CD4-positive, alpha-beta T cell (primary cell): ENCODE measurements around the gene TMEM235. TPM values are rescaled to one million over a fixed set of nuclear protein-coding genes. Genes with fewer than 3 reads are reported as not detected.
A peak's percentile ranks its signal among the peaks of the same experiment; 100 is the strongest.

Experiments used
- ATAC-seq: fragments of 200-7000 bp; cut with Tn5 transposase; one replicate; pipeline ENCODE4 v1.10.0; 2022; ENCODE audit warnings: mild to moderate bottlenecking; ENCODE audit not compliant: poor library complexity
- CTCF ChIA-PET: fragments of 350-600 bp; sonication (Branson Sonifier 250); formaldehyde crosslinking; loops from one replicate; lab custom pipeline; 2021; ENCODE audit warnings: antibody characterized with exemption, inconsistent platforms; lab: Charles Lee
- POLR2A ChIA-PET: fragments of 350-600 bp; sonication (Branson Sonifier 250); formaldehyde crosslinking; loops from one replicate; lab custom pipeline; 2021; ENCODE audit warnings: antibody characterized with exemption, inconsistent platforms; lab: Charles Lee
- DNase-seq, 14 experiments: peaks; one replicate each; pipeline ENCODE4 v3.0.0-alpha.2; 2013 to 2020; ENCODE audit warnings: mixed read lengths in 2 of 14
- H3K27ac ChIP-seq, 2 donors: one replicate each; pipeline versions ENCODE4 v1.5.1 to v1.7.0; 2013; ENCODE audit warnings: low read length in 2 of 2, low read depth in 1 of 2, mild to moderate bottlenecking in 1 of 2
- H3K27me3 ChIP-seq, 2 experiments: 1 replicate in 1 of 2; 2 replicates in 1 of 2; pipeline versions ENCODE4 v1.6.1 to v1.7.0; 2013; ENCODE audit warnings: low read length in 2 of 2, control low read depth in 1 of 2, mild to moderate bottlenecking in 1 of 2, moderate library complexity in 1 of 2; ENCODE audit not compliant: insufficient read depth in 2 of 2, control insufficient read depth in 1 of 2
- H3K36me3 ChIP-seq: one replicate; pipeline ENCODE4 v1.6.1; 2013; ENCODE audit warnings: low read length, control low read depth; ENCODE audit not compliant: insufficient read depth
- H3K4me1 ChIP-seq: one replicate; pipeline ENCODE4 v1.6.1; 2013; ENCODE audit warnings: low read length, control low read depth; ENCODE audit not compliant: insufficient read depth
- H3K4me3 ChIP-seq: one replicate; pipeline ENCODE4 v1.5.1; 2013; ENCODE audit warnings: mild to moderate bottlenecking, low read length, moderate library complexity
- H3K9me3 ChIP-seq, 2 experiments: 1 replicate in 1 of 2; 2 replicates in 1 of 2; pipeline versions ENCODE4 v1.6.1 to v1.7.0; 2013; ENCODE audit warnings: low read length in 2 of 2, mild to moderate bottlenecking in 2 of 2, control low read depth in 1 of 2, moderate library complexity in 1 of 2; ENCODE audit not compliant: control insufficient read depth in 1 of 2, insufficient read depth in 1 of 2
- H3K27ac Mint-ChIP-seq: one replicate; pipeline ENCODE4 v1.8.0; 2020; ENCODE audit warnings: mixed read lengths
- H3K27me3 Mint-ChIP-seq: one replicate; pipeline ENCODE4 v1.8.0; 2021; ENCODE audit warnings: mixed read lengths
- H3K36me3 Mint-ChIP-seq: one replicate; pipeline ENCODE4 v1.8.0; 2021; ENCODE audit warnings: low read depth, mixed read lengths
- H3K4me1 Mint-ChIP-seq: one replicate; pipeline ENCODE4 v1.8.0; 2021; ENCODE audit warnings: low read depth, mixed read lengths
- H3K4me3 Mint-ChIP-seq: one replicate; pipeline ENCODE4 v1.8.0; 2020; ENCODE audit warnings: mild to moderate bottlenecking, mixed read lengths
- H3K9me3 Mint-ChIP-seq: one replicate; pipeline ENCODE4 v1.8.0; 2020; ENCODE audit warnings: mixed read lengths
- intact Hi-C, 2 experiments: fragments of 100-400 bp; cut with DNase I in 1 of 2; cut with micrococcal nuclease in 1 of 2; formaldehyde crosslinking; loops; one replicate each; pipeline versions ENCODE4 v1.15.1 to v1.9.0; 2023 to 2025; cut with DNase I, micrococcal nuclease
- total RNA-seq, 174 experiments: library from RNA in 2 of 174; stranded (reverse) in 2 of 174; gene quantifications; one replicate each; pipeline ENCODE4 v1.2.3 and lab custom pipeline; 2021 to 2026
- TF ChIP-seq, protein P1 (sequence below): fragments of 200-600 bp; IDR thresholded peaks from one replicate; pipeline ENCODE4 v1.8.0; 2022; ENCODE audit warnings: antibody characterized with exemption, mild to moderate bottlenecking

TMEM235 gene
- total RNA-seq, 2 experiments from 2014 or later: not detected

GRCh38 chr17:78184351-78184750 is 47.1 kb upstream of the TMEM235 start:
- Mint-ChIP-seq H3K4me1 (peaks cover 16% of the 10 kb centered on the region), H3K27me3 (no peaks in the 10 kb centered on the region), H3K9me3 (no peaks in the 10 kb centered on the region), H3K4me3 (no peak overlapping the region), H3K36me3 (no peaks in the 10 kb centered on the region), H3K27ac (no peak overlapping the region)
- TF ChIP-seq, protein P1, sequence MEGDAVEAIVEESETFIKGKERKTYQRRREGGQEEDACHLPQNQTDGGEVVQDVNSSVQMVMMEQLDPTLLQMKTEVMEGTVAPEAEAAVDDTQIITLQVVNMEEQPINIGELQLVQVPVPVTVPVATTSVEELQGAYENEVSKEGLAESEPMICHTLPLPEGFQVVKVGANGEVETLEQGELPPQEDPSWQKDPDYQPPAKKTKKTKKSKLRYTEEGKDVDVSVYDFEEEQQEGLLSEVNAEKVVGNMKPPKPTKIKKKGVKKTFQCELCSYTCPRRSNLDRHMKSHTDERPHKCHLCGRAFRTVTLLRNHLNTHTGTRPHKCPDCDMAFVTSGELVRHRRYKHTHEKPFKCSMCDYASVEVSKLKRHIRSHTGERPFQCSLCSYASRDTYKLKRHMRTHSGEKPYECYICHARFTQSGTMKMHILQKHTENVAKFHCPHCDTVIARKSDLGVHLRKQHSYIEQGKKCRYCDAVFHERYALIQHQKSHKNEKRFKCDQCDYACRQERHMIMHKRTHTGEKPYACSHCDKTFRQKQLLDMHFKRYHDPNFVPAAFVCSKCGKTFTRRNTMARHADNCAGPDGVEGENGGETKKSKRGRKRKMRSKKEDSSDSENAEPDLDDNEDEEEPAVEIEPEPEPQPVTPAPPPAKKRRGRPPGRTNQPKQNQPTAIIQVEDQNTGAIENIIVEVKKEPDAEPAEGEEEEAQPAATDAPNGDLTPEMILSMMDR: no peak
- ATAC-seq (no peak), DNase-seq (no peak)
- no peaks in the 10 kb centered on the region for H3K27me3 ChIP-seq
- no peak overlapping the region for H3K4me3 ChIP-seq
- no peaks in the 10 kb centered on the region for H3K36me3 ChIP-seq
- H3K27ac ChIP-seq: no peak overlapping the region
- POLR2A ChIA-PET: no interaction called here
- CTCF ChIA-PET: interaction anchor here (1.3 kb wide), 1 partner anchor 11 kb away, joined by 3 read pairs; no protein-coding TSS in a partner anchor
- intact Hi-C loops: no loop called here
- peaks cover 22% of the 10 kb centered on the region for H3K4me1 ChIP-seq
- no peaks in the 10 kb centered on the region for H3K9me3 ChIP-seq

DNA sequence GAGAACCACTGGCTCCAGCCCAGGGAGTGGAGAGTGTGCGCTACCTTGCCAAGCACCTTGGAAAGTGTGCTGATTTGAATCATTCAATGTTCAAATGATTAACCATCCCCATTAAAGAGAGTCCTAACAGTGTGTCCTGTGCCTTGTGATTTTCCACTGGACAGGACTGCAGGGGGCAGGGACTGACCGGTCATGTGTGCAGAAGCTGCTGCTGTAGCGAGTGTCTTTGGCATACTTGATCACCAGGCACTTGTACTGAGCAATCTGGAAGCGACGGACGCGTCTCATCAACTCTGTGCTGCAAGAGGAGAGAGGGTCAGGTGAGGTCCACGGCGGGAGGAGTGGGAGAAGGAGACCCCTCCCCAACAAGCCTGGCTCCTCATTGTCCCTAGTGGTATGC is 46.6 kb upstream of the TMEM235 start:
- Mint-ChIP-seq H3K36me3 (no peaks in the 10 kb centered on the region), H3K4me1 (peaks cover 16% of the 10 kb centered on the region), H3K9me3 (no peaks in the 10 kb centered on the region), H3K4me3 (peak overlapping the region; percentile 30), H3K27me3 (no peaks in the 10 kb centered on the region), H3K27ac (no peak overlapping the region)
- DNase-seq: no peak
- ChIA-PET POLR2A (interaction anchor here (0.6 kb wide), 1 partner anchor 241 kb away, joined by 4 read pairs; no protein-coding TSS in a partner anchor), CTCF (no interaction called here)
- intact Hi-C loops: loop anchor here in 1 of 2 experiments (5.0 kb wide), 1 partner anchor 43 kb away; no protein-coding TSS in a partner anchor
- no peaks in the 10 kb centered on the region for H3K36me3 ChIP-seq
- H3K27me3 ChIP-seq: no peaks in the 10 kb centered on the region
- TF ChIP-seq, protein P1: no peak
- H3K9me3 ChIP-seq: no peaks in the 10 kb centered on the region
- H3K4me1 ChIP-seq: peaks cover 22% of the 10 kb centered on the region
- no peak overlapping the region for H3K27ac ChIP-seq
- no peak for ATAC-seq
- H3K4me3 ChIP-seq: no peak overlapping the region

DNA sequence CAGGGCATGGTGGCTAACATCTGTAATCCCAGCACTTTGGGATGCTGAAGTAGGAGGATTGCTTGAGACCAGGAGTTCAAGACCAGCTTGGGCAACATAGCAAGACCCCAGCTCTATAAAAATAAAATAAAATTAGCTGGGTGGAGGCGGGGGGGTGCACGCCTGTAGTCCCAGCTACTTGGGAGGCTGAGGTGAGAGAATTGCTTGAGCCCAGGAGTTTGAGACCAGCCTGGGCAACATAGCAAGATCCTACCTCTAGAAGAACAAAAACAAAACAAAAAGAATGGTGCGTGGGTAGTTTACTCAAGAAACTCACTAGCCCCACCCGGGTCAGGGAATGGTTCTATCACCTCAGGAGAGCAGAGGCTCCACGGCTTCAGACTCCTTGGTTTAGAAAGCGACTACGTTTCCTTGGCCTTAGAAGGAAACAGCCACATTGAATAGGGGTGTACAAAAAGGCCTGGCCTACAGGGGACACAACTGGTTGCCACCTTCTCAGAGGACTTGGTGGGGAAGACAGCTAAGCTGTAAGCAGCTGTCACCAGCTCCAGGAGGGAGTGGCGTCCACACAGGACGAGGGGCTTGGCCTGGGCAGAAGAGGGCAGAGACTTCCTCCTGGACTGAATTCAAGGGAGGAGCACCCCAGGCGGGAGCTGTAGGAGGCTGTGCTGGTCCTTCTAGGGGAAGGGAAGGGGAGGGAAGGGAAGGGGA is 45.3 kb upstream of the TMEM235 start:
- Histone ChIP-seq H3K4me3 (no peak overlapping the region), H3K4me1 (peaks cover 22% of the 10 kb centered on the region), H3K27me3 (no peaks in the 10 kb centered on the region), H3K36me3 (no peaks in the 10 kb centered on the region), H3K9me3 (no peaks in the 10 kb centered on the region), H3K27ac (no peak overlapping the region)
- ATAC-seq (no peak), DNase-seq (no peak)
- no peaks in the 10 kb centered on the region for H3K9me3 Mint-ChIP-seq
- H3K27me3 Mint-ChIP-seq: no peaks in the 10 kb centered on the region
- H3K4me1 Mint-ChIP-seq: peaks cover 16% of the 10 kb centered on the region
- TF ChIP-seq, protein P1: no peak
- H3K4me3 Mint-ChIP-seq: peak overlapping the region; percentile 82
- H3K36me3 Mint-ChIP-seq: no peaks in the 10 kb centered on the region
- H3K27ac Mint-ChIP-seq: no peak overlapping the region
- intact Hi-C loops: loop anchor here in 1 of 2 experiments (5.0 kb wide), 1 partner anchor 44 kb away; no protein-coding TSS in a partner anchor
- CTCF ChIA-PET: interaction anchor here (0.8 to 1.0 kb wide), 3 partner anchors 10 to 65 kb away, joined by 3 to 4 read pairs (median 3); no protein-coding TSS in a partner anchor
- POLR2A ChIA-PET: interaction anchor here (1.0 to 1.1 kb wide), 3 partner anchors 9 to 73 kb away, joined by 3 to 5 read pairs (median 3); no protein-coding TSS in a partner anchor
